C4-2B (cell line): Measurements from ENCODE around the gene SULT1A1.

Experiments used
- ZFX ChIP-seq: fragments of 450-650 bp; IDR thresholded peaks from 2 replicates; pipeline ENCODE4 v1.6.1; 2017
- TF ChIP-seq, protein P1 (sequence below): fragments of 450-650 bp; conservative IDR thresholded peaks from 2 replicates; pipeline ENCODE4 v1.5.1; 2017; ENCODE audit warnings: mild to moderate bottlenecking

DNA sequence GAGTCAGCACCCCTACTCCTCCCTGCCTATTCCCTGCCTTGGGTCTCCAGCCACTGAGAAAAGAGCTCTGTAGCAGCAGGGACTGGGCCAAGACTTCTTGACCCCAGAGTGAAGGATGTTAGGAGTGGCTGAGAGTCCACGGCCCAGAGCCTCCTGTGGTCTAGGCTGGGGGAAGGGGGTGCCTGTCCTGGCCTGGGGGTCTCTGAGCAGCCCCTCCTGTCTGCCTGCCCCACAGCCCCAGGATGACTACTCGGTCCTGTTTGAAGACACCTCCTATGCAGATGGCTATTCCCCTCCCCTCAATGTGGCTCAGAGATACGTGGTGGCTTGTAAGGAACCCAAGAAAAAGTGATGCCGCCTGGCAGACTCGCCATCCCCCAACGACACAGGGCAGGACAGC is 18.5 kb downstream of the SULT1A1 start:
- TF ChIP-seq, protein P1, sequence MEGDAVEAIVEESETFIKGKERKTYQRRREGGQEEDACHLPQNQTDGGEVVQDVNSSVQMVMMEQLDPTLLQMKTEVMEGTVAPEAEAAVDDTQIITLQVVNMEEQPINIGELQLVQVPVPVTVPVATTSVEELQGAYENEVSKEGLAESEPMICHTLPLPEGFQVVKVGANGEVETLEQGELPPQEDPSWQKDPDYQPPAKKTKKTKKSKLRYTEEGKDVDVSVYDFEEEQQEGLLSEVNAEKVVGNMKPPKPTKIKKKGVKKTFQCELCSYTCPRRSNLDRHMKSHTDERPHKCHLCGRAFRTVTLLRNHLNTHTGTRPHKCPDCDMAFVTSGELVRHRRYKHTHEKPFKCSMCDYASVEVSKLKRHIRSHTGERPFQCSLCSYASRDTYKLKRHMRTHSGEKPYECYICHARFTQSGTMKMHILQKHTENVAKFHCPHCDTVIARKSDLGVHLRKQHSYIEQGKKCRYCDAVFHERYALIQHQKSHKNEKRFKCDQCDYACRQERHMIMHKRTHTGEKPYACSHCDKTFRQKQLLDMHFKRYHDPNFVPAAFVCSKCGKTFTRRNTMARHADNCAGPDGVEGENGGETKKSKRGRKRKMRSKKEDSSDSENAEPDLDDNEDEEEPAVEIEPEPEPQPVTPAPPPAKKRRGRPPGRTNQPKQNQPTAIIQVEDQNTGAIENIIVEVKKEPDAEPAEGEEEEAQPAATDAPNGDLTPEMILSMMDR: no peak
- TF ChIP-seq ZFX: no peak
